Thoracic aorta (tissue), 2 donors: ENCODE results near the gene CAMSAP1. TPM values are rescaled to one million over a fixed set of nuclear protein-coding genes. Genes with fewer than 3 reads are reported as not detected.

ENCODE experiments used
- ATAC-seq: fragments of 150-250 bp; one replicate; pipeline ENCODE4 v1.8.0; 2017; ENCODE audit warnings: low read depth; ENCODE audit not compliant: insufficient number of reproducible peaks, low FRiP score
- DNase-seq: peaks from one replicate; pipeline ENCODE4 v3.0.0-alpha.2; 2020; ENCODE audit warnings: low spot score
- H3K27ac ChIP-seq, 2 donors: fragments of 200-600 bp; sonication (generic); 1 replicate in 1 of 2; 2 replicates in 1 of 2; pipeline ENCODE4 v1.5.1; 2016; ENCODE audit warnings: mild to moderate bottlenecking in 2 of 2, moderate library complexity in 2 of 2
- H3K27me3 ChIP-seq: fragments of 200-600 bp; sonication (generic); replicated peaks from 2 replicates; pipeline ENCODE4 v1.6.0; 2016; ENCODE audit warnings: mild to moderate bottlenecking; ENCODE audit not compliant: insufficient read depth
- H3K36me3 ChIP-seq: fragments of 200-600 bp; sonication (generic); one replicate; pipeline ENCODE4 v1.5.1; 2016
- H3K4me1 ChIP-seq, 2 donors: fragments of 200-600 bp; sonication (generic); 1 replicate in 1 of 2; 2 replicates in 1 of 2; pipeline versions ENCODE4 v1.5.1 to v1.6.0; 2016; ENCODE audit warnings: low read depth in 2 of 2, mild to moderate bottlenecking in 1 of 2; ENCODE audit not compliant: control insufficient read depth in 1 of 2
- H3K4me3 ChIP-seq: fragments of 200-600 bp; sonication (generic); 2 replicates; pipeline ENCODE4 v1.5.1; 2016; ENCODE audit warnings: mild to moderate bottlenecking
- H3K9me3 ChIP-seq: fragments of 200-600 bp; sonication (generic); 2 replicates; pipeline ENCODE4 v1.5.1; 2016
- CTCF ChIP-seq: fragments of 200-600 bp; sonication (generic); IDR thresholded peaks from one replicate; pipeline ENCODE4 v1.5.1; 2019; ENCODE audit warnings: antibody characterized with exemption
- total RNA-seq, 2 donors: library from RNA; depleted of rRNA; stranded (reverse); fragments of >200 nt; gene quantifications; one replicate each; pipeline versions ENCODE4 v1.1.0 to v1.2.3, GENCODE V29; 2016

CAMSAP1 gene
- total RNA-seq, 2 donors from 2014 or later = 19.1 to 20.2 TPM

DNA sequence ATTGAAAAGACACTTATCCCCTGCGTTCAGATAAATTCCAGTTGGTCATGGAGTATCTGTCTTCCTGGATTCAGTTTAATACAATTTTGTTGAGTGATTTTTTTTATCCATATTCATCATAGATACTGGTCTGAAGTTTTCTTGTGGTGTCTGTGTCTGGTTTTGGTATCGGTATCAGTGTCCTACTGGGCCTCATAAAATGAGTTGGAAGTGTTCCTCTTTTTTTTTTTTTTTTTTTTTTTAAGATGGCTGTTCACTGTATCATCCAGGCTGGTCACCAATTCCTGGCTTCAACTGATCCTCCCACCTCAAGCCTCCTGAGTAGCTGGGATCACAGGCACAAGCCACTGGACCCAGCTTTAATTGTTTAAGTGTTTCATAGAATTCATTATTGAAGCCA lies 2.9 kb upstream of the CAMSAP1 start:
- TF ChIP-seq CTCF = no peak
- H3K36me3 ChIP-seq = peaks cover 17% of the 10 kb centered on the region

GRCh38 chr9:135909371-135909770 lies 2.0 kb upstream of the CAMSAP1 start:
- H3K4me3 ChIP-seq = no peak overlapping the region
- peaks cover 12% of the 10 kb centered on the region for H3K9me3 ChIP-seq
- no peak for TF ChIP-seq CTCF
- no peaks in the 10 kb centered on the region for H3K27me3 ChIP-seq
- no peak overlapping the region for H3K27ac ChIP-seq
- no peak for DNase-seq
- ATAC-seq = no peak
- H3K36me3 ChIP-seq = peaks cover 12% of the 10 kb centered on the region
- H3K4me1 ChIP-seq = peaks cover 24 to 35% of the 10 kb centered on the region in 2 donors

More for the DNA sequence above, 2.9 kb upstream of the CAMSAP1 start:
- H3K4me1 ChIP-seq = peaks cover 19 to 26% of the 10 kb centered on the region in 2 donors
- DNase-seq (no peak), ATAC-seq (no peak)
- no peak overlapping the region for H3K27ac ChIP-seq
- H3K9me3 ChIP-seq = peaks cover 20% of the 10 kb centered on the region
- H3K27me3 ChIP-seq = no peaks in the 10 kb centered on the region
- no peak overlapping the region for H3K4me3 ChIP-seq

DNA sequence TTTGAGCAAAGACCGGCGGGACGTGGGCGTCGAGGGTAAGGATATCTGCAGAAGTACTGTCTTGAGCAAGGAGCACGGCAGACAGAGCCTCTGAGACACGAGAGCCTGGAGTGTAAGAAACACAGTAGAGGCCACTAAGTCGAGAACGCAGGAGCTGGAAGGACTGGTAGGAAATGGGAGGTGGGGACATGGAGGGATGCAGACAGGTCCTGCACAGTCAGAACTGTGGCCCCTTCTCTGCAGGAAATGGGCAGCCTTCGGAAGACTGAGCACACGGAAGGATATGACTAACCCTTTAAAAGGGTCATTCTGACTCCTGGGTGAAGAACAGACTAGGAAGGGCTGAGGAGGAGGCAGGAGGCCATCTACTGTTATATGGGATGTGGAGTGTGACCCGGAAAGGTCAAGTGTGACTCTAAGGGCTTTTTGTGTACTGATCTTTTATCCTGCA lies 1.4 kb upstream of the CAMSAP1 start:
- ATAC-seq (no peak), DNase-seq (no peak)
- H3K27me3 ChIP-seq = no peaks in the 10 kb centered on the region
- H3K27ac ChIP-seq = no peak overlapping the region
- H3K9me3 ChIP-seq = peaks cover 8% of the 10 kb centered on the region
- peaks cover 24 to 35% of the 10 kb centered on the region in 2 donors for H3K4me1 ChIP-seq
- H3K4me3 ChIP-seq = peak overlapping the region; percentile 78
- no peak for TF ChIP-seq CTCF
- H3K36me3 ChIP-seq = peaks cover 9% of the 10 kb centered on the region

DNA sequence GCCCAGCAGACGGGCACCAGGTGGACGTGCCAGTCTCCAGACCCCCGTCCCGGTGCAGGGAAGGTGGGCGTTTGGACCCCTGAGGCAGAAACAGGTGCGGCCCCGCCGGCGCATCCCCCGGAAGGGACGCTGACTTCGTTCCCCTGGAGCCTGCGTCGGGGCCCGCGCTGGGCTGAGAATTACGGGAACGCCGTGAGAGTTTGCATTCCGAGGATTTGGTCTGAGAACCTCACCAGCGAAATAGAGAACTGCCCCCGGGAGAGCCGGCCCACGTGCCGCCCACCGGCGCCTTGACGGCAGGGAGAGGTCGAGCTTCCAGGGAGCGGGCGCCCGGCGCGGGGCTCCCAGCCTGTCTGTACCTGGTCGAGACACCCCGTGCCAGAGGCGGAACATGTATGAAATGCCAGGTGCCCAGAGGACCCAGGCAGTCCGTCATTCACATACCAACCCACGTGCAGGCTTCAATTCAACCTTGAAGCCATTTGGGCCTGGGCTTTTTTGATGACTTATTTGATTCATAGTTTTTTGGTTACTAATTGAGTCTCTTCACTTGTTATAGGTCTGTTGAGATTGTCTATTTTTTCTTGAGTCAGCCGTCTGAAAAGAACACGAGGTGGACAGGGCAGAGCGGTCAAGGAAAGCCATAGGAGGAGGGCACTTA lies 877 bp upstream of the CAMSAP1 start:
- no peak for ATAC-seq

DNA sequence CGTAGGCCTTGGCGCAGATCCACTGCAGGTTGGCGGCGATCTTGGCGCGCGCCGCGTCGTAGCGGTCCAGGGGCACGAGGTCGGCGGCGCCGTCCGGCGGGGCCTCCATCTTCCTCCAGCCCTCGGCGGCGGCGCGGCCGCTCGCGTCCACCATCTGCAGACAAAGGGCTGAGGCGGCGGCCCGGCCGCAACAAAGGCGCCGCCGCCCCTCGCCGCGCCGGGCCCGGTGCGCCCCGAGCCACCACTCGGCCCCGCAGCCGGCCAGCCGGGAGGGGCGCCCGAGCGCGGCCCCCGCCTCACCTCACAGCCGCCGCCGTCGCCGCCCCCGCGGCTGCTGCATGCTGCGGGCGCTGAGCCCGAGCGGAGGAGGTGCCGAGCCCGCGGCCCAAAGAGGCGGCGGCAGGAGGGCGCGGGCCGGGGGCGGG lies 328 bp downstream of the CAMSAP1 start:
- H3K36me3 ChIP-seq = no peaks in the 10 kb centered on the region
- ATAC-seq (no peak), DNase-seq (no peak)
- H3K9me3 ChIP-seq = no peaks in the 10 kb centered on the region
- H3K27ac ChIP-seq = peak overlapping the region in 1 of 2 donors; percentile 57
- peak overlapping the region; percentile 73 for H3K4me3 ChIP-seq
- H3K27me3 ChIP-seq = no peaks in the 10 kb centered on the region
- H3K4me1 ChIP-seq = peaks cover 24 to 35% of the 10 kb centered on the region in 2 donors
- no peak for TF ChIP-seq CTCF

More for the DNA sequence above, 877 bp upstream of the CAMSAP1 start:
- Histone ChIP-seq H3K4me1 (peaks cover 24 to 35% of the 10 kb centered on the region in 2 donors), H3K27me3 (no peaks in the 10 kb centered on the region), H3K36me3 (peaks cover 3% of the 10 kb centered on the region), H3K9me3 (peaks cover 3% of the 10 kb centered on the region), H3K27ac (peak overlapping the region; percentile 14 to 53), H3K4me3 (peak overlapping the region; percentile 78)
- no peak for DNase-seq
- TF ChIP-seq CTCF = no peak
